WI38 (cell line): ENCODE data around the gene CEACAM8.
"Not testable (repeated sequence)": the region's sequence is repeated elsewhere in the genome, so short reads cannot be mapped to it uniquely, and the experiment has no call there.

ENCODE experiments used
- H3K4me3 ChIP-seq: 2 replicates; pipeline ENCODE4 v1.5.1; 2011; ENCODE audit warnings: low read depth, mild to moderate bottlenecking, control low read depth, low read length
- TF ChIP-seq, protein P1 (sequence below): IDR thresholded peaks from 2 replicates; pipeline ENCODE4 v1.5.1; 2012; ENCODE audit warnings: low read depth, mild to moderate bottlenecking, control low read depth, low read length

CEACAM8 gene

DNA sequence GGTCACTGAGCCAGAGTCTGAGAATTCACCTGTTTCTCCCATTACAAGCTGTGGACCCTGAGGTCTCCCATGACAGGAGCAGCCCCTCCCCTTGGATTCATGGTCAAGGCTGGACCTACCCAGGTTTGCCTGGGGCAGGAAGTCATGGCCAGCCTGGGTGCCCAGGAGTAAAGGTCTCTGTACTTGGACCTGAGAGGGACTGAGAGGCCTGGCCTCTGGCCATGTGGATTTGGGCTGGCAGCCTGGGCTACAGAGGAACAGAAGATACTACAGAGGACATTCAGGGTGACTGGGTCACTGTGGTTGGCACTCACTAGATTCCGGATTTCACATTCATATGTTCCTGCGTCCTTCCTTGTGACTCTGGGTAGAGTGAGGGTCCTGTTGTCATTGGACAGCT is 31.5 kb upstream of the CEACAM8 start:
- TF ChIP-seq, protein P1, sequence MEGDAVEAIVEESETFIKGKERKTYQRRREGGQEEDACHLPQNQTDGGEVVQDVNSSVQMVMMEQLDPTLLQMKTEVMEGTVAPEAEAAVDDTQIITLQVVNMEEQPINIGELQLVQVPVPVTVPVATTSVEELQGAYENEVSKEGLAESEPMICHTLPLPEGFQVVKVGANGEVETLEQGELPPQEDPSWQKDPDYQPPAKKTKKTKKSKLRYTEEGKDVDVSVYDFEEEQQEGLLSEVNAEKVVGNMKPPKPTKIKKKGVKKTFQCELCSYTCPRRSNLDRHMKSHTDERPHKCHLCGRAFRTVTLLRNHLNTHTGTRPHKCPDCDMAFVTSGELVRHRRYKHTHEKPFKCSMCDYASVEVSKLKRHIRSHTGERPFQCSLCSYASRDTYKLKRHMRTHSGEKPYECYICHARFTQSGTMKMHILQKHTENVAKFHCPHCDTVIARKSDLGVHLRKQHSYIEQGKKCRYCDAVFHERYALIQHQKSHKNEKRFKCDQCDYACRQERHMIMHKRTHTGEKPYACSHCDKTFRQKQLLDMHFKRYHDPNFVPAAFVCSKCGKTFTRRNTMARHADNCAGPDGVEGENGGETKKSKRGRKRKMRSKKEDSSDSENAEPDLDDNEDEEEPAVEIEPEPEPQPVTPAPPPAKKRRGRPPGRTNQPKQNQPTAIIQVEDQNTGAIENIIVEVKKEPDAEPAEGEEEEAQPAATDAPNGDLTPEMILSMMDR, result no peak
- H3K4me3 ChIP-seq, result no peak overlapping the region

DNA sequence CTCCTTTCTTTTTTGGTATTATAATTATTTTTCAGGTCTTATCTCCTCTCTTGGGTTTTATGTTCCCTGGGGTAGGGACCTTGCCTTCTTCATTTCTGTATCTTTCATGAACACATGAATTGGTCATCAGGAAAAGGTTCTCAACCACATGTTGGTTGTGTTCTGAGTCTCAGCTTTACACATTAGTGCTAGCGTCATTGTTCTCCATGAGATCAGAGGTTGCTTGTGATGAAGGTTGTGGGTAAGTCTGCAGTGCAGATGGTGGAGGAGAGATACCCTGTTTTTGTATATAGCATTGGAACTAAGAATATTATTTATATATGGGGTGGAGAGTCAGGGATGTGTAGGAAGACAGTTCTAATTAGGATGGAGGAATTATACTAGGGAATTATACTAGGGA is 24.5 kb upstream of the CEACAM8 start:
- no peak overlapping the region for H3K4me3 ChIP-seq
- TF ChIP-seq, protein P1, result no peak

GRCh38 chr19:42613666-42614065 is 18.9 kb upstream of the CEACAM8 start:
- no peak overlapping the region for H3K4me3 ChIP-seq
- TF ChIP-seq, protein P1, result no peak

GRCh38 chr19:42610401-42610915 is 15.7 kb upstream of the CEACAM8 start:
- H3K4me3 ChIP-seq, result not testable (repeated sequence)

DNA sequence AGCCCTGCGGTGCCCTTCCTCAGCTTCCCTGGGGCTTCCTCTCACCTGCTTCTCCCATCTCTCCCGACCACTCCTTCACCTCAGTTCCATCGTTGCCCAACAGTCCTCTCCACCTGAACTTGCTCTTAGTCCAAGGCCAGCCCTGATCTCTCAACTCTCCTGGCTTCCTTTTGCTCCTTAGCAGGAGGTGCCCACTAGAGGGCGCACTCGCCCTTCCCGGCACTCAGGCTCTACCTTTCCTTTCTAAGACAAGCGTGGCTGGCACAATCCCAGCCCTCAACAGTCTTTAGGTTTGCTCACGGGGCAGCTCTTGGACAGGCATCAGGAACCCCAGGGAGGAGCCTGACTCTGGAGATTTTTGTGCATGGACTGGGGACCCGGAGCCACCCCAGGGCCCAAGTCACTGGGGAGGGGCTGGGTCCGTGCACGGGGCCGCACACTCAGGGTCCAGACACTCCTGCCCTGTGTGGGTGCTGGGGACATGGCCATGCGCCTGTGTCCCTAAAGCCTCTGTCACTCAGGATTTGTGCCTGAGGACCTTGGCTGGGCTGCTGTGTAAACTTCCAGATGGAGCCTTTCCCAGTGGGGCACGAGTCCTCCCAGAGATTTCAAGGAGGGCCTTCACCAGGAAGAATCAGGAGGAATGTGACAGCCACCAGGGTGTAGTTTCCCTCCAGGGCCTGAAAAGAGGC is 12.1 kb upstream of the CEACAM8 start:
- no peak overlapping the region for H3K4me3 ChIP-seq
- TF ChIP-seq, protein P1, result peak; percentile 47; the same call in 1 of the 2 replicates

GRCh38 chr19:42601811-42602443 is 7.2 kb upstream of the CEACAM8 start:
- TF ChIP-seq, protein P1, result no peak
- no peak overlapping the region for H3K4me3 ChIP-seq

DNA sequence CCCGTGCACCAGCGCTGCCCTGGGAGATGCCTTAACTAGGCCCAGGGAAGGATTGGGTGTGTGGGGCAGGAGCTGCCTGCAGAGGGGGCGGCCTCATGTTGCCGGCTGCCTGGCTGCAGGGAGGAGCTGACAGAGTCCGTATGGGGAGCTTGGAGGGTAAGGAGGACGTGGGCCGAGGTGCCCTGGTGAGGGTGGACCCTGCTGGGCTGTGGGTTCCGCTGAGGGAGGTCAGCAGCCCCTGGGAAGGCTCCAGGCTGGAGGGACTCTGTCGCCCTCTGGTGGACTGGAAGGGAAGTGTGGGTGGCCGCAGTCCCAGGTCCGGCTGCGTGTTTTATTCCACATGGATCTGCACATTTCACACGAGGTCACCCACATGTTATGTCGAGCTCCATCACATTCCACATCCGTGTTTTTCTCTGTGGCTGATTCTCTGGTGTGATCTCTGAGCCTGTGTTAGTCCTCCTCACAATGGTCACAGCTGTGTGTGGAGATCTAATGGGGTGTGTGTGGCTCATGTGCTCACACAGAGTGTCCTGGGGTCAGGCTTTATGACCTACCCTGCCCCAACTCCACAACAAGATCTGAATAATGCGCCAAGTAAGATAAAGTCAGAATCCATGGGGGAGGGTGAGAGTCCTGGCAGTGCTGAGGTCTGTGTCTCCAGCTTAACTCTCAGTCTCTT is 1.8 kb upstream of the CEACAM8 start:
- TF ChIP-seq, protein P1, result peak; percentile 85
- H3K4me3 ChIP-seq, result no peak overlapping the region
